CD4-positive, alpha-beta T cell (primary cell): ENCODE data around the gene MYO1C. TPM values are rescaled to one million over a fixed set of nuclear protein-coding genes. Genes with fewer than 3 reads are reported as not detected.
A peak's percentile ranks its signal among the peaks of the same experiment; 100 is the strongest.

Source experiments
- ATAC-seq: fragments of 200-7000 bp; cut with Tn5 transposase; one replicate; pipeline ENCODE4 v1.10.0; 2022; ENCODE audit warnings: mild to moderate bottlenecking; ENCODE audit not compliant: poor library complexity
- CTCF ChIA-PET: fragments of 350-600 bp; sonication (Branson Sonifier 250); formaldehyde crosslinking; loops from one replicate; lab custom pipeline; 2021; ENCODE audit warnings: antibody characterized with exemption, inconsistent platforms; lab: Charles Lee
- POLR2A ChIA-PET: fragments of 350-600 bp; sonication (Branson Sonifier 250); formaldehyde crosslinking; loops from one replicate; lab custom pipeline; 2021; ENCODE audit warnings: antibody characterized with exemption, inconsistent platforms; lab: Charles Lee
- DNase-seq, 14 experiments: peaks; one replicate each; pipeline ENCODE4 v3.0.0-alpha.2; 2013 to 2020; ENCODE audit warnings: mixed read lengths in 2 of 14
- H3K27ac ChIP-seq, 2 donors: one replicate each; pipeline versions ENCODE4 v1.5.1 to v1.7.0; 2013; ENCODE audit warnings: low read length in 2 of 2, low read depth in 1 of 2, mild to moderate bottlenecking in 1 of 2
- H3K27me3 ChIP-seq, 2 experiments: 1 replicate in 1 of 2; 2 replicates in 1 of 2; pipeline versions ENCODE4 v1.6.1 to v1.7.0; 2013; ENCODE audit warnings: low read length in 2 of 2, control low read depth in 1 of 2, mild to moderate bottlenecking in 1 of 2, moderate library complexity in 1 of 2; ENCODE audit not compliant: insufficient read depth in 2 of 2, control insufficient read depth in 1 of 2
- H3K36me3 ChIP-seq: one replicate; pipeline ENCODE4 v1.6.1; 2013; ENCODE audit warnings: low read length, control low read depth; ENCODE audit not compliant: insufficient read depth
- H3K4me1 ChIP-seq: one replicate; pipeline ENCODE4 v1.6.1; 2013; ENCODE audit warnings: low read length, control low read depth; ENCODE audit not compliant: insufficient read depth
- H3K4me3 ChIP-seq: one replicate; pipeline ENCODE4 v1.5.1; 2013; ENCODE audit warnings: mild to moderate bottlenecking, low read length, moderate library complexity
- H3K9me3 ChIP-seq, 2 experiments: 1 replicate in 1 of 2; 2 replicates in 1 of 2; pipeline versions ENCODE4 v1.6.1 to v1.7.0; 2013; ENCODE audit warnings: low read length in 2 of 2, mild to moderate bottlenecking in 2 of 2, control low read depth in 1 of 2, moderate library complexity in 1 of 2; ENCODE audit not compliant: control insufficient read depth in 1 of 2, insufficient read depth in 1 of 2
- H3K27ac Mint-ChIP-seq: one replicate; pipeline ENCODE4 v1.8.0; 2020; ENCODE audit warnings: mixed read lengths
- H3K27me3 Mint-ChIP-seq: one replicate; pipeline ENCODE4 v1.8.0; 2021; ENCODE audit warnings: mixed read lengths
- H3K36me3 Mint-ChIP-seq: one replicate; pipeline ENCODE4 v1.8.0; 2021; ENCODE audit warnings: low read depth, mixed read lengths
- H3K4me1 Mint-ChIP-seq: one replicate; pipeline ENCODE4 v1.8.0; 2021; ENCODE audit warnings: low read depth, mixed read lengths
- H3K4me3 Mint-ChIP-seq: one replicate; pipeline ENCODE4 v1.8.0; 2020; ENCODE audit warnings: mild to moderate bottlenecking, mixed read lengths
- H3K9me3 Mint-ChIP-seq: one replicate; pipeline ENCODE4 v1.8.0; 2020; ENCODE audit warnings: mixed read lengths
- intact Hi-C, 2 experiments: fragments of 100-400 bp; cut with DNase I in 1 of 2; cut with micrococcal nuclease in 1 of 2; formaldehyde crosslinking; loops; one replicate each; pipeline versions ENCODE4 v1.15.1 to v1.9.0; 2023 to 2025; cut with DNase I, micrococcal nuclease
- total RNA-seq, 174 experiments: library from RNA in 2 of 174; stranded (reverse) in 2 of 174; gene quantifications; one replicate each; pipeline ENCODE4 v1.2.3 and lab custom pipeline; 2021 to 2026
- TF ChIP-seq, protein P1 (sequence below): fragments of 200-600 bp; IDR thresholded peaks from one replicate; pipeline ENCODE4 v1.8.0; 2022; ENCODE audit warnings: antibody characterized with exemption, mild to moderate bottlenecking

MYO1C gene
- total RNA-seq, 2 experiments from 2014 or later: 21.0 to 24.7 TPM

DNA sequence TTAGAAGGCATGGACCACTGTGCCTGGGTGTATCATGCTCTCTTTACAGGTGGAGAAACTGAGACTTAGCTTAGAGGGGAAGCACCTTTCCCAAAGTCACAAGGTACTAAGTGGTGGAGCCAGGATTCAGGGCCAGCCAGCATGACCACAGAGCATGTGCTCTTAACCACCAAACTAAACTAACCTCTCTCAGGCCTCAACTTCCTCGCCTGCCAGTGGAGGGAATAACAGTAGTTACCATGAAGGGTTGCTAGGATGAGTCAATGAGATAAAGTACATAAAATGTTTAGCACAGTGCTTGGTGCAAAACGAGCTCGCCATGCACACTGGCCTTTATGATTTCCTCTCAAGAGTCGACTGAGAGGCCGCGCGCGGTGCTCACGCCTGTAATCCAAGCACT lies 6.4 kb upstream of the MYO1C start:
- H3K4me1 Mint-ChIP-seq: no peaks in the 10 kb centered on the region
- H3K4me3 Mint-ChIP-seq: no peak overlapping the region
- Histone ChIP-seq H3K27me3 (no peaks in the 10 kb centered on the region), H3K9me3 (no peaks in the 10 kb centered on the region), H3K4me3 (no peak overlapping the region), H3K36me3 (peaks cover 46% of the 10 kb centered on the region), H3K4me1 (no peaks in the 10 kb centered on the region), H3K27ac (no peak overlapping the region)
- H3K27me3 Mint-ChIP-seq: no peaks in the 10 kb centered on the region
- no peaks in the 10 kb centered on the region for H3K9me3 Mint-ChIP-seq
- H3K27ac Mint-ChIP-seq: no peak overlapping the region
- intact Hi-C loops: no loop called here
- TF ChIP-seq, protein P1, sequence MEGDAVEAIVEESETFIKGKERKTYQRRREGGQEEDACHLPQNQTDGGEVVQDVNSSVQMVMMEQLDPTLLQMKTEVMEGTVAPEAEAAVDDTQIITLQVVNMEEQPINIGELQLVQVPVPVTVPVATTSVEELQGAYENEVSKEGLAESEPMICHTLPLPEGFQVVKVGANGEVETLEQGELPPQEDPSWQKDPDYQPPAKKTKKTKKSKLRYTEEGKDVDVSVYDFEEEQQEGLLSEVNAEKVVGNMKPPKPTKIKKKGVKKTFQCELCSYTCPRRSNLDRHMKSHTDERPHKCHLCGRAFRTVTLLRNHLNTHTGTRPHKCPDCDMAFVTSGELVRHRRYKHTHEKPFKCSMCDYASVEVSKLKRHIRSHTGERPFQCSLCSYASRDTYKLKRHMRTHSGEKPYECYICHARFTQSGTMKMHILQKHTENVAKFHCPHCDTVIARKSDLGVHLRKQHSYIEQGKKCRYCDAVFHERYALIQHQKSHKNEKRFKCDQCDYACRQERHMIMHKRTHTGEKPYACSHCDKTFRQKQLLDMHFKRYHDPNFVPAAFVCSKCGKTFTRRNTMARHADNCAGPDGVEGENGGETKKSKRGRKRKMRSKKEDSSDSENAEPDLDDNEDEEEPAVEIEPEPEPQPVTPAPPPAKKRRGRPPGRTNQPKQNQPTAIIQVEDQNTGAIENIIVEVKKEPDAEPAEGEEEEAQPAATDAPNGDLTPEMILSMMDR: no peak
- peaks cover 57% of the 10 kb centered on the region for H3K36me3 Mint-ChIP-seq
- ATAC-seq (no peak), DNase-seq (no peak)
- ChIA-PET POLR2A (interaction anchor here (1.5 kb wide), 1 partner anchor 18 kb away, joined by 4 read pairs; the partner anchor contains the start of gene INPP5K), CTCF (interaction anchor here (1.5 kb wide), 1 partner anchor 133 kb away, joined by 4 read pairs; no protein-coding TSS in a partner anchor)

DNA sequence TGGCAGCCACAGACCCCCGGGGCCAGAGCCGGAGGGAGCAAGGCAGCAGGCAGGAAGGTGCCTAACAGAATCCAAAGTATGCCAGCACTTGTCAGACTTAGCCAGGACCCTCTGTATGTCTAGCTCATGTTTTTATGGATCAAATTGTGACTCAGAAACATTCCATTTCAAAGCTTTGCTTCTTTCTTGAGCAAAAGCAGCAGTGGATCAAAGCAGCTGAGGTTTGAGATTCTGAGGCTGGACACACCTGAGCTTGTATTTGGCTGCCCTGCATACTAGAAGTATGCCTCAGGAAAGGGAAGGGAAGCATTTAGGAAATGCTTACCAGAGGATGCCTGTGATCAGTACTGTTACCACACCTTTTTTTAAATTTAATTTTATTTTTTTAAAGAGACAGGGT lies 5.7 kb upstream of the MYO1C start:
- intact Hi-C loops: no loop called here
- ChIA-PET POLR2A (interaction anchor here (1.3 to 1.5 kb wide), 2 partner anchors 10 to 18 kb away, joined by 3 to 4 read pairs; partner anchors contain the start of gene INPP5K), CTCF (interaction anchor here (1.5 kb wide), 1 partner anchor 133 kb away, joined by 4 read pairs; no protein-coding TSS in a partner anchor)
- peaks cover 4% of the 10 kb centered on the region for H3K4me1 ChIP-seq
- H3K27me3 ChIP-seq: no peaks in the 10 kb centered on the region
- Mint-ChIP-seq H3K27ac (no peak overlapping the region), H3K4me3 (no peak overlapping the region), H3K4me1 (peaks cover 4% of the 10 kb centered on the region), H3K9me3 (no peaks in the 10 kb centered on the region), H3K27me3 (no peaks in the 10 kb centered on the region), H3K36me3 (peaks cover 54% of the 10 kb centered on the region)
- H3K36me3 ChIP-seq: peaks cover 45% of the 10 kb centered on the region
- DNase-seq (no peak), ATAC-seq (no peak)
- H3K9me3 ChIP-seq: no peaks in the 10 kb centered on the region
- TF ChIP-seq, protein P1: no peak
- H3K27ac ChIP-seq: no peak overlapping the region
- H3K4me3 ChIP-seq: no peak overlapping the region

DNA sequence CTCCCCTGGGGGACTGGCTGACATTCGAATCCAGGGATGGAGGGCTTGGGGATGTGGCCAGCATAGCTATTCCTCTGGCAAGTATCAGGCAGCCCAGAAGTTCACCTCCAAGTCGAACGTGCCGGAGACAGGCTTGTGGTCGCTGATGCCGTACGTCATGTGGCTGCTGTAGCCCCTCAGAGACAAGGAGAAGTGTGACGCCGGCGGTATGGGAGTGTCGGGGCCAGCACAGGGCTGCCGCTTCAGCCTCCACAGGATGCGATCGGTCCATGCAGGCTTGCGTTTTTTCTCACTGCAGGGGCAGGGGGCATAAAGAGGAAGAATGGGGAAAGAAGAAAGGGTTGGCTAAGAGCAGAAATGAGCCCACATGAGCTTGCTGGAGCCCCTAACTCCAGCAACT lies 5.3 kb upstream of the MYO1C start:
- ChIA-PET POLR2A (interaction anchor here (1.3 to 1.5 kb wide), 2 partner anchors 10 to 19 kb away, joined by 3 to 4 read pairs; partner anchors contain the start of gene INPP5K), CTCF (no interaction called here)
- Histone ChIP-seq H3K4me1 (peaks cover 8% of the 10 kb centered on the region), H3K9me3 (no peaks in the 10 kb centered on the region), H3K27me3 (no peaks in the 10 kb centered on the region), H3K36me3 (peaks cover 45% of the 10 kb centered on the region), H3K27ac (peak overlapping the region in 1 of 2 donors; percentile 21), H3K4me3 (no peak overlapping the region)
- Mint-ChIP-seq H3K4me3 (no peak overlapping the region), H3K27ac (no peak overlapping the region), H3K27me3 (no peaks in the 10 kb centered on the region), H3K4me1 (peaks cover 8% of the 10 kb centered on the region), H3K9me3 (no peaks in the 10 kb centered on the region), H3K36me3 (peaks cover 54% of the 10 kb centered on the region)
- DNase-seq (no peak), ATAC-seq (no peak)
- TF ChIP-seq, protein P1: no peak
- intact Hi-C loops: no loop called here
